ENCODE results near the gene ERI3. TPM values are rescaled to one million over a fixed set of nuclear protein-coding genes. Genes with fewer than 3 reads are reported as not detected.

Gene ERI3
- polyA plus RNA-seq, 1 donor from 2014 or later: 92.5 TPM

GRCh38 chr1:44327679-44328491 is 27.2 kb downstream of the ERI3 start:
- Histone ChIP-seq H3K27me3 (ENCODE audit: insufficient read depth, low read depth, low read length) (no peaks in the 10 kb centered on the region), H3K27ac (ENCODE audit: low read length) (no peak overlapping the region), H3K79me2 (replicated peaks; ENCODE audit: insufficient read depth, low read length) (no peaks in the 10 kb centered on the region), H3F3A (ENCODE audit: insufficient read depth, low read length, poor library complexity, severe bottlenecking) (no peaks in the 10 kb centered on the region), H3K4me3 (ENCODE audit: low read length) (no peak overlapping the region), H3K9me2 (ENCODE audit: insufficient read depth, low read length) (no peaks in the 10 kb centered on the region), H3K9ac (ENCODE audit: low read length) (no peak overlapping the region), H3K9me3 (ENCODE audit: low read length) (no peaks in the 10 kb centered on the region), H2AFZ (ENCODE audit: low read depth, low read length) (no peak overlapping the region), H3K4me2 (ENCODE audit: low read length) (no peak overlapping the region), H3K36me3 (ENCODE audit: insufficient read depth, low read length) (no peaks in the 10 kb centered on the region), H4K20me1 (ENCODE audit: insufficient read depth) (no peaks in the 10 kb centered on the region)
- TF ChIP-seq RAD21 (conservative IDR thresholded peaks at IDR 0.05) (no peak), POLR2AphosphoS5 (IDR thresholded peaks at IDR 0.05) (no peak), REST (IDR thresholded peaks at IDR 0.05; ENCODE audit: borderline replicate concordance) (no peak), CTCF (IDR thresholded peaks at IDR 0.05; ENCODE audit: poor library complexity, severe bottlenecking) (no peak), MXI1 (conservative IDR thresholded peaks at IDR 0.05; ENCODE audit: poor library complexity, severe bottlenecking) (no peak)

GRCh38 chr1:44326821-44327465 is 28.1 kb downstream of the ERI3 start:
- H3F3A ChIP-seq (ENCODE audit: insufficient read depth, low read length, poor library complexity, severe bottlenecking): no peaks in the 10 kb centered on the region
- H3K36me3 ChIP-seq (ENCODE audit: insufficient read depth, low read length): no peaks in the 10 kb centered on the region
- H3K9me2 ChIP-seq (ENCODE audit: insufficient read depth, low read length): no peaks in the 10 kb centered on the region
- TF ChIP-seq CTCF (IDR thresholded peaks at IDR 0.05; ENCODE audit: poor library complexity, severe bottlenecking) (no peak), EZH2 (IDR thresholded peaks at IDR 0.05; ENCODE audit: borderline replicate concordance, insufficient read depth, low read length, poor library complexity, severe bottlenecking) (no peak), POLR2AphosphoS5 (IDR thresholded peaks at IDR 0.05) (no peak), MXI1 (conservative IDR thresholded peaks at IDR 0.05; ENCODE audit: poor library complexity, severe bottlenecking) (no peak), RAD21 (conservative IDR thresholded peaks at IDR 0.05) (no peak), TAF1 (IDR thresholded peaks at IDR 0.05; ENCODE audit: low read depth) (no peak), EP300 (conservative IDR thresholded peaks at IDR 0.05; ENCODE audit: poor library complexity, severe bottlenecking) (no peak), SMC3 (conservative IDR thresholded peaks at IDR 0.05; ENCODE audit: poor library complexity) (no peak), REST (IDR thresholded peaks at IDR 0.05; ENCODE audit: borderline replicate concordance) (no peak)
- no peak overlapping the region for H3K27ac ChIP-seq (ENCODE audit: low read length)
- H3K27me3 ChIP-seq (ENCODE audit: insufficient read depth, low read depth, low read length): no peaks in the 10 kb centered on the region
- no peaks in the 10 kb centered on the region for H3K9me3 ChIP-seq (ENCODE audit: low read length)
- H3K4me2 ChIP-seq (ENCODE audit: low read length): no peak overlapping the region
- H3K4me3 ChIP-seq (ENCODE audit: low read length): no peak overlapping the region
- H2AFZ ChIP-seq (ENCODE audit: low read depth, low read length): no peak overlapping the region
- no peaks in the 10 kb centered on the region for H4K20me1 ChIP-seq (ENCODE audit: insufficient read depth)
- no peak overlapping the region for H3K9ac ChIP-seq (ENCODE audit: low read length)
- no peaks in the 10 kb centered on the region for H3K79me2 ChIP-seq (replicated peaks; ENCODE audit: insufficient read depth, low read length)
